ENCODE measurements around the gene OXTR.

OXTR gene

GRCh38 chr3:8709287-8709686, 60.1 kb downstream of the OXTR start:
- DNase-seq = no peak

DNA sequence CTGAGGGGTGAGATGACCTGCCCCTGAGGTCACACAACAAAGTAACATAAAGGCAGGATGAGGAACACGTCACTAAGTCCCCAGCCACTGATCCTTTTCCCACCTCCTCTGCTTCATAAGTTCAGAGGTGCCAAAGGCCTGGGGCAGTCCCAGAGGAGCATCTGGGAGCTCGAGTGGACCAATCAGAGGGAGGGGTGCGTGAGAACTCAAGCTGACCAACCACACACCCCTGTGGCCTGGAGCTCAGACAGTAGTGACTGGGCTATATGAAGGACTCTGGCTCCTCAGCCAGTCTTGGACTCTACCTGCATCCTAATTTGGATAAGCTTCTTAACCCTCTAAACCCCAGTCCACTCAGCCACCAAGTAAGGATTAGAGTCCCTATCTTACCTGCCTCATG, 63.8 kb downstream of the OXTR start:
- DNase-seq = no peak

- no peak for DNase-seq
These were observed 66.9 kb downstream of the OXTR start for GRCh38 chr3:8702560-8702959.

Data from NCI-H1694 (cell line).